H9 (cell line): Measurements from ENCODE around the gene EMC9. TPM values are rescaled to one million over a fixed set of nuclear protein-coding genes. Genes with fewer than 3 reads are reported as not detected.

Experiments
- DNase-seq: peaks from one replicate; pipeline ENCODE4 v3.0.0-alpha.2; 2017
- H2AFZ ChIP-seq: one replicate; pipeline ENCODE4 v1.6.1; 2013; ENCODE audit warnings: mild to moderate bottlenecking, low read length, control low read depth, moderate library complexity
- H2AK5ac ChIP-seq: 2 replicates; pipeline ENCODE4 v1.6.1; 2013; ENCODE audit warnings: low read length, control low read depth, mixed read lengths; ENCODE audit not compliant: insufficient read length
- H2BK120ac ChIP-seq: one replicate; pipeline ENCODE4 v1.6.1; 2013; ENCODE audit warnings: low read depth, mild to moderate bottlenecking, low read length, control low read depth, inconsistent platforms; ENCODE audit not compliant: poor library complexity, severe bottlenecking
- H2BK12ac ChIP-seq: 2 replicates; pipeline ENCODE4 v1.6.1; 2013; ENCODE audit warnings: low read length, control low read depth, mixed read lengths, low read depth; ENCODE audit not compliant: insufficient read length
- H2BK15ac ChIP-seq: 2 replicates; pipeline ENCODE4 v1.6.1; 2013; ENCODE audit warnings: low read depth, low read length, control low read depth
- H2BK20ac ChIP-seq: one replicate; pipeline ENCODE4 v1.6.1; 2013; ENCODE audit warnings: low read depth, mild to moderate bottlenecking, low read length, control low read depth, inconsistent platforms; ENCODE audit not compliant: poor library complexity, severe bottlenecking
- H2BK5ac ChIP-seq: 2 replicates; pipeline ENCODE4 v1.6.1; 2013; ENCODE audit warnings: low read length, control low read depth, mixed read lengths; ENCODE audit not compliant: insufficient read length
- H3K14ac ChIP-seq: 2 replicates; pipeline ENCODE4 v1.6.1; 2013; ENCODE audit warnings: low read length, control low read depth; ENCODE audit not compliant: insufficient read depth
- H3K18ac ChIP-seq: 2 replicates; pipeline ENCODE4 v1.6.1; 2013; ENCODE audit warnings: low read depth, mild to moderate bottlenecking, mixed read lengths, low read length, control low read depth; ENCODE audit not compliant: insufficient read length
- H3K23ac ChIP-seq: 2 replicates; pipeline ENCODE4 v1.6.1; 2013; ENCODE audit warnings: low read length, control low read depth, mixed read lengths, low read depth; ENCODE audit not compliant: insufficient read length
- H3K23me2 ChIP-seq: 2 replicates; pipeline ENCODE4 v1.6.1; 2013; ENCODE audit warnings: low read depth, mild to moderate bottlenecking, mixed read lengths, low read length, control low read depth; ENCODE audit not compliant: insufficient read length, poor library complexity, severe bottlenecking
- H3K27ac ChIP-seq: 2 replicates; pipeline ENCODE4 v1.5.1; 2013; ENCODE audit warnings: low read length, control low read depth, mixed read lengths, low read depth; ENCODE audit not compliant: insufficient read length
- H3K27me3 ChIP-seq: 2 replicates; pipeline ENCODE4 v1.6.1; 2013; ENCODE audit warnings: low read length, control low read depth, inconsistent platforms; ENCODE audit not compliant: insufficient read depth
- H3K4ac ChIP-seq: 2 replicates; pipeline ENCODE4 v1.6.1; 2013; ENCODE audit warnings: low read depth, mild to moderate bottlenecking, control low read depth, inconsistent platforms, low read length, moderate library complexity
- H3K4me1 ChIP-seq: 2 replicates; pipeline ENCODE4 v1.6.1; 2013; ENCODE audit warnings: low read length, control low read depth, inconsistent platforms; ENCODE audit not compliant: insufficient read depth
- H3K4me2 ChIP-seq: 2 replicates; pipeline ENCODE4 v1.6.1; 2013; ENCODE audit warnings: low read length, control low read depth, mixed read lengths; ENCODE audit not compliant: insufficient read length, insufficient read depth
- H3K56ac ChIP-seq: 2 replicates; pipeline ENCODE4 v1.6.1; 2013; ENCODE audit warnings: low read depth, mild to moderate bottlenecking, mixed read lengths, low read length, control low read depth; ENCODE audit not compliant: insufficient read length
- H3K79me1 ChIP-seq: 2 replicates; pipeline ENCODE4 v1.6.1; 2013; ENCODE audit warnings: low read depth, mild to moderate bottlenecking, moderate library complexity, low read length, control low read depth, inconsistent platforms; ENCODE audit not compliant: insufficient read depth, poor library complexity, severe bottlenecking
- H3K79me2 ChIP-seq: 2 replicates; pipeline ENCODE4 v1.6.1; 2013; ENCODE audit warnings: low read length, control low read depth, inconsistent platforms; ENCODE audit not compliant: insufficient read depth
- H3K9ac ChIP-seq: 2 replicates; pipeline ENCODE4 v1.6.1; 2013; ENCODE audit warnings: low read length, control low read depth, mixed read lengths; ENCODE audit not compliant: insufficient read length; ENCODE audit errors: extremely low read depth
- H3K9me3 ChIP-seq: one replicate; pipeline ENCODE4 v1.6.1; 2013; ENCODE audit warnings: low read depth, low read length, inconsistent platforms; ENCODE audit not compliant: control insufficient read depth
- H3T11ph ChIP-seq: one replicate; pipeline ENCODE4 v1.6.1; 2013; ENCODE audit warnings: mild to moderate bottlenecking, low read length, control low read depth, inconsistent platforms
- H4K20me1 ChIP-seq: one replicate; pipeline ENCODE4 v1.6.1; 2013; ENCODE audit not compliant: control insufficient read depth, insufficient read length, insufficient read depth
- H4K5ac ChIP-seq: 2 replicates; pipeline ENCODE4 v1.6.1; 2013; ENCODE audit warnings: low read depth, mild to moderate bottlenecking, mixed read lengths, low read length, control low read depth; ENCODE audit not compliant: insufficient read length
- H4K8ac ChIP-seq: replicated peaks from 2 replicates; pipeline ENCODE4 v1.6.1; 2013; ENCODE audit warnings: low read length, control low read depth, mixed read lengths, low read depth; ENCODE audit not compliant: insufficient read length
- H4K91ac ChIP-seq: 2 replicates; pipeline ENCODE4 v1.6.1; 2013; ENCODE audit warnings: low read depth, mild to moderate bottlenecking, moderate library complexity, mixed read lengths, low read length, control low read depth; ENCODE audit not compliant: insufficient read length
- H3K27ac Mint-ChIP-seq, 3 experiments: 2 replicates in 2 of 3; 3 replicates in 1 of 3; pipeline ENCODE4 v1.8.0; 2020 to 2021; ENCODE audit warnings: mixed read lengths in 3 of 3, mild to moderate bottlenecking in 1 of 3, moderate library complexity in 1 of 3
- H3K27me3 Mint-ChIP-seq: 2 replicates; pipeline ENCODE4 v1.8.0; 2021; ENCODE audit warnings: low read depth, mild to moderate bottlenecking, moderate library complexity, mixed read lengths
- H3K36me3 Mint-ChIP-seq, 3 experiments: 2 replicates in 2 of 3; 3 replicates in 1 of 3; pipeline ENCODE4 v1.8.0; 2020 to 2021; ENCODE audit warnings: low read depth in 3 of 3, mixed read lengths in 3 of 3; ENCODE audit not compliant: insufficient read depth in 1 of 3
- H3K4me1 Mint-ChIP-seq, 2 experiments: 2 replicates each; pipeline ENCODE4 v1.8.0; 2020; ENCODE audit warnings: mixed read lengths in 2 of 2
- H3K4me3 Mint-ChIP-seq, 2 experiments: 2 replicates in 1 of 2; 3 replicates in 1 of 2; pipeline ENCODE4 v1.8.0; 2020 to 2021; ENCODE audit warnings: mild to moderate bottlenecking in 2 of 2, mixed read lengths in 2 of 2, moderate library complexity in 1 of 2
- H3K9me3 Mint-ChIP-seq, 2 experiments: 2 replicates in 1 of 2; 3 replicates in 1 of 2; pipeline ENCODE4 v1.8.0; 2020; ENCODE audit warnings: mild to moderate bottlenecking in 2 of 2, mixed read lengths in 2 of 2, moderate library complexity in 1 of 2
- CTCF ChIP-seq: fragments of 200-600 bp; sonication (generic); conservative IDR thresholded peaks from 3 replicates; pipeline ENCODE4 v1.8.0; 2021; ENCODE audit warnings: antibody characterized with exemption, mild to moderate bottlenecking
- WGBS: extraction: QIAGEN DNeasy Blood & Tissue Kit; methylation state at CpG from one replicate; pipeline ENCODE4 v1.1.7; 2013; ENCODE audit warnings: missing lambda C conversion rate, low lambda C conversion rate, mixed read lengths; ENCODE audit not compliant: insufficient read length; ENCODE audit errors: extremely low coverage; 5-methylcytosine and 5-hydroxymethylcytosine counted together
- total RNA-seq: library from RNA; stranded (reverse); gene quantifications from 2 replicates; pipeline ENCODE4 v1.2.1, GENCODE V29; 2021

Gene EMC9
- total RNA-seq, 1 experiment from 2014 or later: 52.9 TPM

- no peak overlapping the region for H3K23ac ChIP-seq
- peaks cover 17 to 64% (median 52%) of the 10 kb centered on the region in 3 experiments for H3K36me3 Mint-ChIP-seq
- H3T11ph ChIP-seq: no peak overlapping the region
- H3K27me3 Mint-ChIP-seq: no peaks in the 10 kb centered on the region
- H2BK12ac ChIP-seq: no peak overlapping the region
- no peak overlapping the region for H3K27ac ChIP-seq
- no peak overlapping the region for H3K14ac ChIP-seq
- H2BK20ac ChIP-seq: no peak overlapping the region
- no peak overlapping the region for H3K27ac Mint-ChIP-seq
- no peak overlapping the region for H3K4ac ChIP-seq
- no peak overlapping the region for H3K56ac ChIP-seq
- H3K79me2 ChIP-seq: no peaks in the 10 kb centered on the region
- no peak overlapping the region for H4K91ac ChIP-seq
- H4K5ac ChIP-seq: no peak overlapping the region
- H3K4me2 ChIP-seq: no peak overlapping the region
- no peaks in the 10 kb centered on the region for H4K20me1 ChIP-seq
- H2BK15ac ChIP-seq: no peak overlapping the region
- H2BK5ac ChIP-seq: no peak overlapping the region
- peaks cover 22 to 25% of the 10 kb centered on the region in 2 experiments for H3K4me1 Mint-ChIP-seq
- H3K27me3 ChIP-seq: no peaks in the 10 kb centered on the region
- no peak overlapping the region for H2BK120ac ChIP-seq
- DNase-seq: no peak
- no peak overlapping the region for H3K9ac ChIP-seq
- H2AK5ac ChIP-seq: no peak overlapping the region
- no peak overlapping the region for H4K8ac ChIP-seq
- no peaks in the 10 kb centered on the region for H3K23me2 ChIP-seq
- H3K79me1 ChIP-seq: peaks cover 4% of the 10 kb centered on the region
- H3K9me3 ChIP-seq: no peaks in the 10 kb centered on the region
- no peak overlapping the region for H2AFZ ChIP-seq
- no peak overlapping the region for H3K4me3 Mint-ChIP-seq
- no CpG with 5 or more reads among the region's 10 CpGs for WGBS
- no peaks in the 10 kb centered on the region for H3K9me3 Mint-ChIP-seq
- H3K4me1 ChIP-seq: no peaks in the 10 kb centered on the region; the same call in 1 of the 2 replicates
- no peak overlapping the region for H3K18ac ChIP-seq
- TF ChIP-seq CTCF: no peak
These were observed 49.0 kb upstream of the EMC9 start for GRCh38 chr14:24190416-24190815.
